T-cell (primary cell): ENCODE measurements around the gene FOXB1. TPM values are rescaled to one million over a fixed set of nuclear protein-coding genes. Genes with fewer than 3 reads are reported as not detected.

Experiments used
- ATAC-seq, 4 experiments: fragments of 200-7000 bp in 3 of 4; fragments of 150-1000 bp in 1 of 4; cut with Tn5 transposase; replicated peaks in 1 of 4; 1 replicate in 3 of 4; 2 replicates in 1 of 4; pipeline ENCODE4 v1.10.0; 2021; ENCODE audit warnings: moderate library complexity in 3 of 4, mild to moderate bottlenecking in 2 of 4, moderate number of reproducible peaks in 1 of 4
- CTCF ChIA-PET, 2 donors: fragments of 300-600 bp; sonication (Branson Sonifier 250); formaldehyde crosslinking; loops; one replicate each; lab custom pipeline; 2022; ENCODE audit warnings: antibody characterized with exemption in 2 of 2; lab: Charles Lee
- POLR2A ChIA-PET, 2 donors: fragments of 300-600 bp; sonication (Branson Sonifier 250); formaldehyde crosslinking; loops; one replicate each; lab custom pipeline; 2022; ENCODE audit warnings: antibody characterized with exemption in 2 of 2; lab: Charles Lee
- DNase-seq, 35 experiments: peaks; one replicate each; pipeline versions ENCODE4 v3.0.0 to v3.0.0-alpha.2; 2013 to 2023
- H3K27ac ChIP-seq: one replicate; pipeline ENCODE4 v1.5.1; 2013; ENCODE audit warnings: low read length
- H3K27me3 ChIP-seq, 2 experiments: replicated peaks in 1 of 2; 1 replicate in 1 of 2; 2 replicates in 1 of 2; pipeline versions ENCODE4 v1.6.1 to v1.7.0; 2013; ENCODE audit warnings: low read length in 1 of 2, mixed read lengths in 1 of 2; ENCODE audit not compliant: control insufficient read depth in 2 of 2, insufficient read depth in 2 of 2; ENCODE audit errors: extremely low read depth in 1 of 2
- H3K36me3 ChIP-seq, 2 donors: 1 replicate in 1 of 2; 2 replicates in 1 of 2; pipeline versions ENCODE4 v1.6.1 to v1.7.0; 2013; ENCODE audit warnings: low read length in 1 of 2; ENCODE audit not compliant: control insufficient read depth in 2 of 2, insufficient read depth in 1 of 2; ENCODE audit errors: extremely low read depth in 1 of 2
- H3K4me1 ChIP-seq, 2 experiments: 1 replicate in 1 of 2; 2 replicates in 1 of 2; pipeline versions ENCODE4 v1.6.1 to v1.7.0; 2013; ENCODE audit warnings: low read length in 2 of 2, mixed read lengths in 1 of 2; ENCODE audit not compliant: insufficient read depth in 2 of 2, control insufficient read depth in 1 of 2; ENCODE audit errors: extremely low read depth in 1 of 2
- H3K4me3 ChIP-seq, 2 donors: 1 replicate in 1 of 2; 2 replicates in 1 of 2; pipeline versions ENCODE4 v1.5.1 to v1.7.0; 2013; ENCODE audit warnings: mild to moderate bottlenecking in 2 of 2, low read length in 1 of 2, moderate library complexity in 1 of 2; ENCODE audit not compliant: control insufficient read depth in 1 of 2; ENCODE audit errors: extremely low read depth in 1 of 2
- H3K9me3 ChIP-seq: 2 replicates; pipeline ENCODE4 v1.7.0; 2013
- H3K27ac Mint-ChIP-seq, 2 donors: one replicate each; pipeline ENCODE4 v1.8.0; 2020 to 2021; ENCODE audit warnings: mild to moderate bottlenecking in 2 of 2, mixed read lengths in 2 of 2
- H3K27me3 Mint-ChIP-seq, 2 donors: one replicate each; pipeline ENCODE4 v1.8.0; 2021 to 2022; ENCODE audit warnings: mixed read lengths in 2 of 2
- H3K36me3 Mint-ChIP-seq: one replicate; pipeline ENCODE4 v1.8.0; 2021; ENCODE audit warnings: mixed read lengths
- H3K4me1 Mint-ChIP-seq, 3 donors: one replicate each; pipeline ENCODE4 v1.8.0; 2020 to 2022; ENCODE audit warnings: mixed read lengths in 3 of 3, mild to moderate bottlenecking in 1 of 3
- H3K4me3 Mint-ChIP-seq, 3 donors: one replicate each; pipeline ENCODE4 v1.8.0; 2020 to 2022; ENCODE audit warnings: mild to moderate bottlenecking in 3 of 3, mixed read lengths in 3 of 3, moderate library complexity in 3 of 3
- H3K9me3 Mint-ChIP-seq, 3 donors: one replicate each; pipeline ENCODE4 v1.8.0; 2020 to 2022; ENCODE audit warnings: mixed read lengths in 3 of 3
- WGBS: methylation state at CpG from one replicate; pipeline ENCODE4 v1.1.5; 2013; ENCODE audit warnings: missing lambda C conversion rate; ENCODE audit not compliant: insufficient coverage; 5-methylcytosine and 5-hydroxymethylcytosine counted together
- total RNA-seq, 35 experiments: library from RNA in 6 of 35; stranded (reverse) in 6 of 35; fragments of 120-200 nt in 1 of 35; gene quantifications; one replicate each; pipeline versions ENCODE4 v1.2.1 to v1.2.4 and lab custom pipeline; 2013 to 2026

FOXB1 gene
- total RNA-seq, 5 donors from 2014 or later (not counting 1 experiment from before 2014, with no cell fraction given) = 0.13 to 0.19 (median 0.15) TPM; not detected in 2

DNA sequence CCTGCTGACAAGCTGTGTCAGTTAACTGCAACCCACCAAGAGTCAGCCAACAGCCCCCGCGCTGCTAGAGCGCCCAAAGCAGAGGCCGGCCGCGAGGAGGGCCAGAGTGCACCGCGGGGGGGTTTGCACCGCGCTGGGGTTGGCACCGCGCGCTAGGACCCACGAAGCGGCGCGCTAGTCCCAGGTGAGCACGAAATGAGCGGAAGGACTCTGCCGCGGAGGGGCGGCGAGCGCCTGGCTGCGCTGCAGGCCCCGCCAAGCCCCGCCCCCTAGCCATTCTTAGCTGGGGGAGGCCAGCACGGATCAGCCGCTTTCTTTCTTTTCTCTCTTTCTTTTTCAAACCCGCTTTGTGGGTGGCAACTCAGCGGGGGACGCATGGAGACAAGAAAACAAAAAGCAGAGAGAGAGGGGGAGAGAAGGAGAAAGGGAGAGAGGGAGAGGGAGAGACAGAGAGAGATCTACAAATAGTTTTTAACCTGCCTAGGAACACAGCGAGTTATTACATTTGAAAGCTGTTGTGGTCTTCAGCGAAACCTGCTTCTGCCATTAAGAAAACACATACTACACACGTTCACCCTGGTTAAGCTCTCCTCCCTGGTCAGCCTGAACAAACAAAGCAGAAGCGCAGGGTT lies 6.9 kb upstream of the FOXB1 start:
- H3K36me3 ChIP-seq = no peaks in the 10 kb centered on the region
- 1% methylated on average over 30 of the region's 36 CpGs for WGBS
- ATAC-seq (peak; percentile 86 to 89 (median 88)), DNase-seq (peak in 16 of 35 experiments; percentile 20 to 72 (median 36))
- Mint-ChIP-seq H3K36me3 (peaks cover 2% of the 10 kb centered on the region), H3K4me1 (peaks cover 34 to 47% (median 47%) of the 10 kb centered on the region in 3 donors), H3K4me3 (peak overlapping the region; percentile 17 to 61 (median 34)), H3K27me3 (peaks cover 77 to 100% of the 10 kb centered on the region in 2 donors), H3K27ac (no peak overlapping the region), H3K9me3 (peaks cover 0 to 9% (median 0%) of the 10 kb centered on the region in 3 donors)
- peaks cover 44 to 87% of the 10 kb centered on the region in 2 experiments for H3K27me3 ChIP-seq
- peak overlapping the region in 1 of 2 donors; percentile 57 for H3K4me3 ChIP-seq
- ChIA-PET CTCF (interaction anchor here (0.6 to 0.9 kb wide), 3 partner anchors 15 to 66 kb away, joined by 3 read pairs; no protein-coding TSS in a partner anchor), POLR2A (no interaction called here)
- peaks cover 12 to 50% of the 10 kb centered on the region in 2 experiments for H3K4me1 ChIP-seq
- no peaks in the 10 kb centered on the region for H3K9me3 ChIP-seq
- H3K27ac ChIP-seq = no peak overlapping the region

GRCh38 chr15:59998305-59998949 lies 5.7 kb upstream of the FOXB1 start:
- Histone ChIP-seq H3K9me3 (no peaks in the 10 kb centered on the region), H3K4me3 (no peak overlapping the region), H3K27ac (no peak overlapping the region), H3K36me3 (no peaks in the 10 kb centered on the region), H3K4me1 (peaks cover 12 to 52% of the 10 kb centered on the region in 2 experiments), H3K27me3 (peaks cover 52 to 92% of the 10 kb centered on the region in 2 experiments)
- POLR2A ChIA-PET = interaction anchor here in 1 of 2 donors (0.6 kb wide), 2 partner anchors 58 to 247 kb away, joined by 3 to 4 read pairs; no protein-coding TSS in a partner anchor
- no peak overlapping the region for H3K4me3 Mint-ChIP-seq
- peak overlapping the region in 1 of 2 donors; percentile 19 for H3K27ac Mint-ChIP-seq
- DNase-seq (no peak), ATAC-seq (no peak)
- peaks cover 79 to 99% of the 10 kb centered on the region in 2 donors for H3K27me3 Mint-ChIP-seq
- H3K36me3 Mint-ChIP-seq = peaks cover 9% of the 10 kb centered on the region
- 25% methylated on average over 7 of the region's 8 CpGs for WGBS
- CTCF ChIA-PET = interaction anchor here in 1 of 2 donors (0.8 to 0.9 kb wide), 2 partner anchors 13 to 82 kb away, joined by 3 to 12 read pairs; no protein-coding TSS in a partner anchor
- peaks cover 4 to 17% (median 5%) of the 10 kb centered on the region in 3 donors for H3K9me3 Mint-ChIP-seq
- H3K4me1 Mint-ChIP-seq = peaks cover 34 to 55% (median 55%) of the 10 kb centered on the region in 3 donors

- WGBS = 0% methylated on average over 2 of the region's 6 CpGs
- H3K9me3 Mint-ChIP-seq = peaks cover 4 to 17% (median 5%) of the 10 kb centered on the region in 3 donors
- peaks cover 79 to 98% of the 10 kb centered on the region in 2 donors for H3K27me3 Mint-ChIP-seq
- H3K36me3 Mint-ChIP-seq = peaks cover 9% of the 10 kb centered on the region
- H3K4me3 Mint-ChIP-seq = peak overlapping the region in 1 of 3 donors; percentile 15
- Histone ChIP-seq H3K9me3 (no peaks in the 10 kb centered on the region), H3K27ac (no peak overlapping the region), H3K4me3 (no peak overlapping the region), H3K4me1 (peaks cover 18 to 54% of the 10 kb centered on the region in 2 experiments), H3K27me3 (peaks cover 55 to 92% of the 10 kb centered on the region in 2 experiments), H3K36me3 (no peaks in the 10 kb centered on the region)
- POLR2A ChIA-PET = no interaction called here
- no peak overlapping the region for H3K27ac Mint-ChIP-seq
- H3K4me1 Mint-ChIP-seq = peaks cover 38 to 57% (median 50%) of the 10 kb centered on the region in 3 donors
- CTCF ChIA-PET = no interaction called here
- no peak for ATAC-seq
- DNase-seq = no peak
Observed at GRCh38 chr15:59998950-59999611, 5.0 kb upstream of the FOXB1 start.

DNA sequence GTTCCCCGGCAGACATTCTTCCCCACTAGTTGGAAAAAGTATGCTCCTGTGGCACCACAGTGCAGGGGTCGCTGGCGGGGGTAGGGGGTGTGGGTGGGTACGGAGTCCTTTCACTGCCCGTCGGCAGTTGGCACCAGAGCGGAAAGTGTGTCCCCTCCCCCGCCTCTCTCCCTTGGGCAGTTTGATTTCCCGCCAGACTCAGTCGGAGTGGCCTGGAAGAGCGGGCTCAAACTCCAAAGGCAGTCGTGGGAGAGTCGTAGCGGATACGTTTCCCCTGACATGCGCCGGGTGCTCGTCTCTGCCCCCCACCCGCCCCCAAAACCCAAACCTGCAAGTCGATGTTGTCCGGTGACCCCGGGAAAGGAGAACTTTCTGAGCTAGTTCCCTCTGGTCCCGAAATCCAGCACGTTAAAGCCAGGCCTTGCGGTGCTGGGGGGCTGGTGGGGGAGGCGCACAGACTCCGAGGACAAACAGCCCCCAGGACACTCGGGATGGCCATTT lies 4.4 kb upstream of the FOXB1 start:
- no peaks in the 10 kb centered on the region for H3K9me3 ChIP-seq
- peaks cover 18 to 56% of the 10 kb centered on the region in 2 experiments for H3K4me1 ChIP-seq
- peaks cover 4 to 17% (median 5%) of the 10 kb centered on the region in 3 donors for H3K9me3 Mint-ChIP-seq

GRCh38 chr15:60000113-60000823 lies 3.8 kb upstream of the FOXB1 start:
- H3K4me1 Mint-ChIP-seq = peaks cover 36 to 60% (median 49%) of the 10 kb centered on the region in 3 donors
- H3K36me3 Mint-ChIP-seq = peaks cover 9% of the 10 kb centered on the region
- ChIA-PET CTCF (interaction anchor here in 1 of 2 donors (0.6 to 0.7 kb wide), 2 partner anchors 84 to 135 kb away, joined by 3 to 6 read pairs; no protein-coding TSS in a partner anchor), POLR2A (no interaction called here)
- H3K27ac ChIP-seq = no peak overlapping the region
- peaks cover 77 to 95% of the 10 kb centered on the region in 2 donors for H3K27me3 Mint-ChIP-seq
- H3K36me3 ChIP-seq = no peaks in the 10 kb centered on the region
- DNase-seq = peak in 1 of 35 experiments; percentile 31
- ATAC-seq = no peak
- H3K9me3 Mint-ChIP-seq = peaks cover 4 to 17% (median 5%) of the 10 kb centered on the region in 3 donors
- peak overlapping the region in 1 of 2 donors; percentile 69 for H3K27ac Mint-ChIP-seq
- peak overlapping the region in 1 of 2 donors; percentile 15 for H3K4me3 ChIP-seq
- WGBS = 13% methylated on average over 20 of the region's 33 CpGs
- peaks cover 23 to 56% of the 10 kb centered on the region in 2 experiments for H3K4me1 ChIP-seq
- peak overlapping the region in 2 of 3 donors; percentile 14 to 21 for H3K4me3 Mint-ChIP-seq
- no peaks in the 10 kb centered on the region for H3K9me3 ChIP-seq
- H3K27me3 ChIP-seq = peaks cover 55 to 92% of the 10 kb centered on the region in 2 experiments

More for the DNA sequence above, 4.4 kb upstream of the FOXB1 start:
- H3K36me3 ChIP-seq = no peaks in the 10 kb centered on the region
- WGBS = 11% methylated on average over 12 of the region's 28 CpGs
- peaks cover 55 to 92% of the 10 kb centered on the region in 2 experiments for H3K27me3 ChIP-seq
- ChIA-PET CTCF (interaction anchor here in 1 of 2 donors (0.6 to 0.7 kb wide), 2 partner anchors 84 to 135 kb away, joined by 3 to 6 read pairs; no protein-coding TSS in a partner anchor), POLR2A (no interaction called here)
- ATAC-seq (no peak), DNase-seq (no peak)
- H3K4me1 Mint-ChIP-seq = peaks cover 36 to 55% (median 46%) of the 10 kb centered on the region in 3 donors
- peaks cover 74 to 95% of the 10 kb centered on the region in 2 donors for H3K27me3 Mint-ChIP-seq
- no peak overlapping the region for H3K27ac ChIP-seq
- H3K4me3 ChIP-seq = no peak overlapping the region
- no peak overlapping the region for H3K4me3 Mint-ChIP-seq
- H3K27ac Mint-ChIP-seq = peak overlapping the region in 1 of 2 donors; percentile 69
- H3K36me3 Mint-ChIP-seq = peaks cover 9% of the 10 kb centered on the region
